Kidney glomerular epithelial cell (primary cell): ENCODE measurements around the gene AHI1.
"Not testable (repeated sequence)": the region's sequence is repeated elsewhere in the genome, so short reads cannot be mapped to it uniquely, and the experiment has no call there.

Experiments used
- DNase-seq: peaks from one replicate; lab custom pipeline; 2025; lab: John Stamatoyannopoulos, UW

The AHI1 gene

DNA sequence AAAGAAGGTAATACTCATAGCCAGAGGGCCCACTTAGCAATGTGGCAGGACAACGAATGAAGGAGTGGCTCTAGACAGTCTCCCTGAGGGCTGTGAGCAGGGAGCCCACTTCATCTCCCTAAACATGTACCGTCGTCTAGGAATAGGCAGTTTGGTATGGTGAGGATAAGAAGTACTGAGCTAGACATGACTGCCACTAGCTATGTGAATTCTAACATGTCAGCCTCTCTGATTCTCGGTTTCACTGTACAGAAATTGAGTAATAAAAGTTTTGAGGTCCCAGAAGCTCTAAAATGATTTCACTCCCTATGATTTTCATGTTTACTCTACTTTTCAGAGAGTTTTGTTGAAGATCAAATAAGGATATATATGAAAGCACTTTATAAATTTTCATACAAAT, 107.1 kb downstream of the AHI1 start:
- no peak for DNase-seq

DNA sequence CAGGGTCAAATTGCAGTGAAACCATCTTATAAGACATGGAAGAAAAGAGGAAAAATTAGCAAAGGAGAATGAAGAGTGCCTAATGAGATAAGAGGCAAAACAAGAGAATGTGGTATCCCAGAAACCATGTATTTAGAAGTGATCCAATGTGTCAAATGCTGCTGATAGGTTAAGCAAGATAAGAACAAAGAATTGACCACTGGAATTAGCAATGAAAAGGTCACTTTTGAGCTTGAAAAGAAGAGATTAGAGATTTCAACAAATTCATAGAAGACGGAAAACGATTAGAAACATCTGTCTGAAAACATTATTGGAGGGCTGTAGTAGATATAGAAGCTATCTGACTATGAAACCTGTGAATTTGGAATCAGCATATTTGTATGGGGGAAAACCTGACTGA, 112.2 kb downstream of the AHI1 start:
- no peak for DNase-seq

DNA sequence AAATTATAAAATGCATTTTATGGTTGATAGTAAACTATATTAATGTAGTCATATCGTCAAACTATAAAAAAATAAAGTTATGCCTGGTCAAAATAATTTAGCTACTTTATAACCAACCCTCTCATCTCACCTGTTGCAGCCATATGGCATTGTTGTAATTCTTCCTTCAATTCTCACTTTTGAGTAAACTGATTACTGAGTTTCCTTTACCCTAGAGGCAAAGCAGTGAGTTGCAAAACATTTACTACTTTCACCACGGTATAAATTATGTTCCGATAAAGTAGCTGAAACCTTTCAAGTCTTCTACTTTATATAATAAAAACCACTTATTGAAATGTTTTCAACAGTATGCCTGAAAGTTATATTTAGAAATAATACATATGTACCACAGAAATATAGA, 113.8 kb downstream of the AHI1 start:
- no peak for DNase-seq

DNA sequence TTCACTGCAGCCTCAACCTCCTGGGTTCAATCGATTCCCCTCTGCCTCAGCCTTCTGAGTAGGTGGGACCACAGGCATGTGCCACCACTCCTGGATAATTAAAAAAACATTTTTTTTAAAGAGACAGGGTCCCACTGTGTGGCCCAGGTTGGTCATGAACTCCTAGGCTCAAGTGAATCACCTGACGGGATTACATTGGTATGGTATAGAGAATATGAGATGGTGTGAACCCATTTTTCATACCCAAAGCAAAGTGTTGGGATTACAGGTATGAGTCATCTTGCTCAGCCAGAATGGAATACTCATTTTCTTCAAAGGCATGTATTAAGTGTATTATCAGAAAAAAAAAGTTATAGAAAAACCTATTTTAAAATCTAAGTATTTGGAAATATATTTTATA, 114.2 kb downstream of the AHI1 start:
- DNase-seq, result no peak

DNA sequence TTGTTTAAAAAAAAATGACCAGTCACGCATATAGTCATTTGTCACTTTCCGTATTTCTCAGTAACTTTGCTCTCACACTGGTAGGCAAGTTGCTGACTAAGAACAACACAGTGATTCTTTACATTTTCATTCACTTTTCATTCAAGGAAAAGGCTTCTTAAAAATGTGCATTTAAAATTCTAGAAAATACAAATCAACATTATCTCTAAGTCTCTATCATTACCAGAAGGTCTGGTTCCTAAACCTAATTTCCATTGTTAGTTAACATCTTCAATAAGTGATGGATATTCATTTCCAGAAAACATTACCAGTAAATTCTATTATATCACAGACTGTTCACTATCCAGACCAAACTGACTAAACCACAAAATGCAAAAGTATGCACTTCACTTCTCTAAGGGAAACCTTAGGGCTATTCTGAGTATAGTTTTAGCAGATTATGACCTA, 115.3 kb downstream of the AHI1 start:
- no peak for DNase-seq

DNA sequence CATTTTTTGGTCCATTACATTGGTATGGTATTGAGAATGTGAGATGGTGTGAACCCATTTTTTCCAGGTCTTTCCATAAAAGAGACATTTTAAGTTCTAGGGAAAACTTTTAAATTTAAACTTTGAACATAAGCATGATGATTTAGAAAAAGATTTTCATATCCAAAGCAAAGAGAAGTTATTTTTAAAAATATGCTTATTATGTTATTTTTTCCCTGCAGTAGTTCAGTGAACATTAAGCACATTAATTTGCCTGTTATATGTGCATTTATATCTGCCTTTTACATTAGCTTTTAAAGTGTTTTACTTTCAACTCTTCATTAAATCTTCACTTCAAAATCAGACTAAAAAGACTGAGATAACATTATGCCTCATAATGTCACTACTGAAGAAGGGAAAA, 116.7 kb downstream of the AHI1 start:
- no peak for DNase-seq

DNA sequence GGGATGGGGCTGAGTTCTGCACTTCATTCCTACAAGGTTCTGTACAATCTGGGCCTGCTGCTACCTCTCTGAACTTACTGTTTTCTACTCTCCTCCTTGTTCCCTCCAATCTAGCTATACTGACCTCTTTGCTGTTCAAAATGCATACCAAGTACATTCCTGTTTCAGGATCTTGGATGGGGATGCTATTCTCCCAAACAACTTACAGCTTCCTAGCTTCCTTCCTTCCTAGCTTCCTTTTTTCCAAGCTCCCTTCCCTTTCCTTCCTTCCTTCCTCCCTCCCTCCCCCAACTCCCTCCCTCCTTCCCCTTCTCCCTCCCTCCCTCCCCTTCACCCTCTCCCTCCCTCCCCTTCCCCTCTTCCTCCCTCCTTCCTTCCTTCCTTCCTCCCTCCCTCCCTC, 117.9 kb downstream of the AHI1 start:
- DNase-seq, result no peak

DNA sequence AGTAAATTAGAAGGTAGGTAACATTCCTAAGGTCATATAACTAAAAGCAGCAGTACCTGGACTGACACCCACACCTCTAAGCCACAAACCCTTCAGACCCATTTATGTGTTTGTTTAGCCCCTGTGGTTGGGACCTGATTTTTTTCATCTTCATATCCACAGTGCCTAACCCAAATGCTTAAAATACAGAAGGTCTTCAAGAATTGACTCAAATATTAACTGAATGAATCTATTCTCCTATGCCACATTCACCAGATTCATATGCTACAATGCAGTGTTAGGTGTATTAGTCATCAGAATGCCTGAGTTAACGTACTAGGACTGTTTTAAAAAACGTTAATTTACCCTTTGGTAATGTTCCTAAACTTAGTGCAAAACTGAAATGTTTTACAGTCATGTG, 124.8 kb downstream of the AHI1 start:
- DNase-seq, result no peak

DNA sequence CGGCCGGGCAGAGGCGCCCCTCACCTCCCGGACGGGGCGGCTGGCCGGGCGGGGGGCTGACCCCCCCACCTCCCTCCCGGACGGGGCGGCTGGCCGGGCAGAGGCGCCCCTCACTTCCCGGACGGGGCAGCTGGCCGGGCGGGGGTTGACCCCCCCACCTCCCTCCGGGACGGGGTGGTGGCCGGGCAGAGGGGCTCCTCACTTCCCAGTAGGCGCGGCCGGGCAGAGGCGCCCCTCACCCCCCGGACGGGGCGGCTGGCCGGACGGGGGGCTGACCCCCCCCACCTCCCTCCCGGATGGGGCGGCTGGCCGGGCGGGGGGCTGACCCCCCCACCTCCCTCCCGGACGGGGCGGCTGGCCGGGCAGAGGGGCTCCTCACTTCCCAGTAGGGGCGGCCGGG, 133.9 kb downstream of the AHI1 start:
- not testable (repeated sequence) for DNase-seq

DNA sequence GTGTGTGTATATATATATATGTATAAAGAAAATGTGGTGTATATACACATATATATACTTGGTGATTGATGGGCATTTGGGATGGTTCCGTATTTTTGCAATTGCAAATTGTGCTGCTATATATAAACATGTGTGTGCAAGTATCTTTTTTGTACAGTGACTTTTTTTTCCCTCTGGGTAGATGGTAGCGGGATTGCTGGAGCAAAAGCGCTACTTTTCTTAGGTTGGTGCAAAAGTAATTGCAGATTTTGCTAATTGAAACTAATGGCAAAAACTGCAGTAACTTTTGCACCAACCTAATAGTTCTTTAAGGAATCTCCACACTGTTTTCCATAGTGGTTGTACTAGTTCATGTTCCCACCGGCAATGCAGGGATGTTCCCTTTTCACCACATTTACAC, 135.4 kb downstream of the AHI1 start:
- DNase-seq, result no peak

DNA sequence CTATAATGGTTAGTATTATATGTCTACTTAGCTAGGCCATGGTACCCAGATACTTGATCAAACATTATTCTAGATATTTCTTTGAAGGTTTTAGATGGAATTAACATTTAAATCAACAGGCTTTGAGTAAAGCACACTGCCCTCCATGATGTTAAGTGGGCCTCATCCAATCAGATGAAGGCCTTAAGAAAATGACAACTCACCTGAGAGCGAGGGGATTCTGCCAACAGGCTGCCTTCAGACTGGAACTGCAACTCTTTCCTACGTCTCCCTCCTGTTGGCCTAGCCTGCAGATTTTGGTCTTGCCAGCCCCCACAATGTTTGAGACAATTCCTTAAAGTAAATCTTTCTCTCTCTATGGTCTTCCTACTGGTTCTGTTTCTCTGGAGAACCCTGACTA, 137.3 kb downstream of the AHI1 start:
- no peak for DNase-seq

DNA sequence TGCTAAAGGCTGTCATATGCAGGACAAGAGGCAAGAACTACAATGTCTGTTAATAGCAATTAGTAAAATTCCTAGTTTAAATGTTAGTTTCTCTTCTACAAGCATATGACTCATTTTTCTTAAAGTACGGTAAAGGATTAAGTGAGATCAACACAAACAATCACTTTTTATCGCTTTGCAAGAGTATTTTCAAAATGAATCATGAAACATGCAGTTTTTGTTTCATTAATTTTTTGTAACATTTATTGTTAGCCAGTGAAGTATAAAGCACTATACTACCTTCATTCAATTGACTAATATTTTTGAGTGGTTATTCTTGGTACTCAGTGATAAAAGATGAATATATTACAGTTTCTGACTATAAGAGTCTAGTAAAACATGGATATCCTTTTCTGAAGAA, 138.6 kb downstream of the AHI1 start:
- DNase-seq, result peak; percentile 54

DNA sequence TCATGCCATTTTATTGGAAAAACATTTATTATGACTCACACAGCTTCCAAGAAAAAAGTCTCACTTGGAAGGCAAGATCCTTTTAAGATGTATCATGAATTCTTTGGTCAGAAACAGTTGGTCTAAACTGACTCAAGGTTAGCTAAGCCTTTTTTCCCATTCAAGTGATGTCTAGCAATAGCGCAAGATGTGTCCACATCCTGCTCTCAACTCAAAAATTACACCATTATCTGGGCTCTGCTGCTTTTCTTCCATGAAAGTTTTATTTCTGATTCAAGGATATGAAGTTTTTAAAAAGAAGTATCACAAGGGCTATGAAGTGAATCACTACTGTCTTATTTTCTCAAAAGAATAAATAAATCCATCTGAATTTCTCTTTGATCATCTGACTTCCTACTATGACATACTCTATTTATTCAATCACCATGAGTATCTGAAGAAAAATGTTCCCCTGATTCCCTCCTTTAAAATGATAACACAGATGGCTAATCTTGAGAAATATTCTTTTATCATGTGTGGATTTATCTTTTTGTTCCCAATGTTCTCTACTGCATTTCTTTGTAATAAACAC, 139.2 kb downstream of the AHI1 start:
- DNase-seq, result peak; percentile 83

DNA sequence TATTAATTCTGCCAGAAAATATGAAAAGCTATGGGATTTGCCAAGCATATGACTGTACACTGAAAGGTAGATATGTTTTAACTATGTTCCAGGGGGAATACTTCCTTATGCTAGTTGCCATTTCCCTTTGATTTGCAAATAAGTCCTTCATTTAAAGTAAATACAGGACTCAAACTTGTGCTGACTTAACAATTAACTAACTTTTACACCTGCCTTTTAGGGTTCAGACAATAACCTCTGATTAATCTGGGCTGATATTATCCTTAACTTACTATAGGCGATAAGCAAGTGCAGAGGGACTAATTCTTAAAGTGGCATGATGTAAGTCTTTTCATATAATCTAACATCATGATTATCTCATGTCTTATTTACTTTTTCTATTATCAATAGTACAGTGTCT, 143.1 kb downstream of the AHI1 start:
- no peak for DNase-seq

DNA sequence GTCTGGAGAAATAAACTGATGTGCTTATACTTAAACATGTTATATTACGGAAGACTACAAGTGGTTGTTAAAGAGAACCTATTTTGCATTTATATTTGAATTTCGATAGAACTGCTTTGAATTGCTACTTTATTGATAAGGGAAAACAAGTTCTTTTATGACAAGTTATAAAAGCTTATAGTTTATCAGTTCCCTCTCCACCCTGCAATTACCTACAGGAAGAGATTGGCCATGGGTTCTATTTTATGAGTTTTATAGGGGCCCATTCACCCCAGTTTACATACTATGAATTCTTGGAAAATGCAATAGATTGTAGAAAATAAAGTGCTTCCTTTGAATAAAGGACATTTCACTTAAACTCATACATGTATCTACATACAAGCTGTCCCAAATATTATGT, 144.4 kb downstream of the AHI1 start:
- DNase-seq, result no peak

DNA sequence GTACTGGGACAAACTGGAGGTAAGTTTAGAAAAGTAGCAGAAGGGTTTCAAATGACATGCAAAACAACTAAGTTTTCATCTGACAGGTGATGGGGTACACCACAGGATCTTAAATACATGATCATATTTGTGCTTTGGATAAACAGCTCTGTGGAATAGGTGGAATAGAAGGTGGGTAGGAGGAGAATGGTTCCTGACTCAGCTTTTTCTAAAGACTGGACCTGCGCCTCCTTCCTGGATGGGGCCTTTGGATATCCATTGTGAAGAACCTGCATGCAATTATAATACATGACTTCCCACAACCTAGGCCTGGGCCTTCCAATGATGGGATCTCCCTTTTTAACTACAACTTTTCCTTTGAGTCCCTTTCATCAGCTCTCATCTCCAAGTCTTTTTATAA, 145.9 kb downstream of the AHI1 start:
- DNase-seq, result no peak

DNA sequence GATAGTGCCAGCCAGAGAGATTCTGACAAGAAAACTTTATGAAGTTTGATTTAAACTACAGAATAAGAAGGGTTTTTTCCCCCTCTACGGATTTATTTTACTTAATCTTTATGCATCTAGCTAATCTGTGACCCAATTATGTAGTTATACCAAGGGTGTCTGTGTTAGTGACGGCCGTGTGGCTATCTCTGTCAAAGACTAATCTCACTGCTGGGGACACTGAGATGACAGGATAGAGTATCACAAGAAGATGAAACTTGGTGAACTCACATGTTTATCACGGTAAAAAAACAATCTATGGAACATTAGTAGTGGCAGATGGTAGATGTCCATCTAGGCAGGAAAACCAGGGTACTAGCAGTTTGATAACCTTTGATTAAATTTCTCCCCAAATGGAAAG, 149.7 kb downstream of the AHI1 start:
- no peak for DNase-seq

DNA sequence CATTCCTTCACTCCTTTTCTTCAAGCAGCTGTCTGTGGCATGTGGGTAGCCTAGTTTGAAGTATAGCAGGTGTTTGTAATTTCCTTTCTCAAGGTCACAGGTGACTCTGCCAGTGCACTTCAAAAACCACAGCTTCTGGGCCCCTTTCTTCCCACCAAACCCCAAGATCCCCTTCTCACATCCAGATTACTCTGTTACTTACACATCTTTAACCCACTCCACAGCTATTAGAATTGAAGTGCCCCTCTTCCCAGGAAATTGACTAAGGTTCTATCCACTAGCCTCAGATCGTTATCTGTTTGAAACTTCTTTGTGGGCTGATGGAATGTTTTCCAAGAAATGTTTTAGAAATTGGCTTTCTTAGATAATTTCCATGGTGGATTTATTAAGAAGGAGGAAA, 150.8 kb downstream of the AHI1 start:
- no peak for DNase-seq

DNA sequence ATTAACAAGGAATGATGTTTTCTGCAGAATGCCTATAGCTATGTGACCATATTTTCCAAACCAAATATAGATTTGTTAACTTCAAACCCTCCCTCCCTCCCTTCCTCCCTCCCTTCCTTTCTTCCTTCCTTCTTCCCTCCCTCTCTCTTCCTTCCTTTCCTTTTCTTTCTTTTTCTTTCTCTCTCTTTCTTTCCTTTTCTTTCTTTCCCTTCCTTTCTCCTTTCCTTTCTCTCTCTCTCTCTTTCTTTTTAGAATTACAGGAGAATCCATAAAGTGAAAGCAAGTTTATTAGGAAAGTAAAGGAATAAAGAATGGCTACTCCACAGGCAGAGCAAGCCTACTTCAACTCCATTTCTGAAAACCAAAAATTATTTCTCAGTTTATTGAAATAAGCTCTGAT, 153.0 kb downstream of the AHI1 start:
- no peak for DNase-seq

DNA sequence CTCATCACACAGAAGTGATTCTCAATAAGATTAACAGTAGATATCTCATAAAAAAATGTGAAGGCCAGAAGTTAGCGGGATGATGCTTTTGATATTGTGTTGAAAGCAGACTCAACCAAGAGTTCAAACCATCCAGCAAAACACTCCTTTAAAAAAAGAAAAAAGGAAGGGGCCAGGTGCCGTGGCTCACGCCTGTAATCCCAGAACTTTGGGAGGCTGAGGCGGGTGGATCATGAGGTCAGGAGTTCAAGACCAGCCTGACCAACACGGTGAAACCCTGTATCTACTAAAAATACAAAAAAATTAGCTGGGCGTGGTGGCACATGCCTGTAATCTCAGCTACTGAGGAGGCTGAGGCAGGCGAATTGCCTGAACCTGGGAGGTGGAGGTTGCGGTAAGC, 157.6 kb downstream of the AHI1 start:
- DNase-seq, result not testable (repeated sequence)

DNA sequence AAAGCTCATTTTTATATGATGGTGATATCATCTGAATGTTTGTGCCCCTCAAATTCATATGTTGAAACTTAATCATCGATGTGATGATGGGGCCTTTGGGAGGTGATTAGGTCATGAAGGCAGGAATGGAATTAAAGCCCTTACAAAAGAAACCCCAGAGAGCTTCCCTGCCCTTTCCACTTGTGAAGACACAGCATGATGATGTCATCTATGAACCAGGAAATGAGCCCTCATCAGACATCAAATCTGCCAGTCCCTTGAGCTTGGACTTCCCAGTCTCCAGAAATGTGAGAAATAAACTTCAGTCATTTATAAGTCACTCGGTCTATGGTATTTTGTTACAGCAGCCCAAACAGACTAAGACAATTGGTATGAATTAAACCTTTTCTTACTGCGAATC, 163.4 kb downstream of the AHI1 start:
- no peak for DNase-seq

DNA sequence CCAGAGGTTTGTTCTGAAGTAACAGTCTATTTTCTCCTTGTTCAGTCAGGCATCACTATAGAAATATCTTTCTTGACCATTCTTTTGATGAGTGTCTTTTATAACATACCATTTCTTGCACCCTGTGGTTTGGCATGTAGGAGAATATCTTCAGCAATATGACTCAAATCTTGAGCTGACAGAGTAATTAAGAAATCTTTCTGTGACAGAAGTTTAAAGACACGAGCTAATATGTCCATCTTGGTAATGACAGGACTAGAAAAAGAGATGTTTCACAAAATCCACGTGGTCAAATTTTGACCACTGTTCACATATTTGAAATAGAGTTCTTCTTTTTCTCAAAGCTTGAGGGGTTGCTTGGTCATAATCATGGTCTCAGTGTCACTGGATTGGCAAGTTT, 166.5 kb downstream of the AHI1 start:
- DNase-seq, result peak; percentile 42

DNA sequence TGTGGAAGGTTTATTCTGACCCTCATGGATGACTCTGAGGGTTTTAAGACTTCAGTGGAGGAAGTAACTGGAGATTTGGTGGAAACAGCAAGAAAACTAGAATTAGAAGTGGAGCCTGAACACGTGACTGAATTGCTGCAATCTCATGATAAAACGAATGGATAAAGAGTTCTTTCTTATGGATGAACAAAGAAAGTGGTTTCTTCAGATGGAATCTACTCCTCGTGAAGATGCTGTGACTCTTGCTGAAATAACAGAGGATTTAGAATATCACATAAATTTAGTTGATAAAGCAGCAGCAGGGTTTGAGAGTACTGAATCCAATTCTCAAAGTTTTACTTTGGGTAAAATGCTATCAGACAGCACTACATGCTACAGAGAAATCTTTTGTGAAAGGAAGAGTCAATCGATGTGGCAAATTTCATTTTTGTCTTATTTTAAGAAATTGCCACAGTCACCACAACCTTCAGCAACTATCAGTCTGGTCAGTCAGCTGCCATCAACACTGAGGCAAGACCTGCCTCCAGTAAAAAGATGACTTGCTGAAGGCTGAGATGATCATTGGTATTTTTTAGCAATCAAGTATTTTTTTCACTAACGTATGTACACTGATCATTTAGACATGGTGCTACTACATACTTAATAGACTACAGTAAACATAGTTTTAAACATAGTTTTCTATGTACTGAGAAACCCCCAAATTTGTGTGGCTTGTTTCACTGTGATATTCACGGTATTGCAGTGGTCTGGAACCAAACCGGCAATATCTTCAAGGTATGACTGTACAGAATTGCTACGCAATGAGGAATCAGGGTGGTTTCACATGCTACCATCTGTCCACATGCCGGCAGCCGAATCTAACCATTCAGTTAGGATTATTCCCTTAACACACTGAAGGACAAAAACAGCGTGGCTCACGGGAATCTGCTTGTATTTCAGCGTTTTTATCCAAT, 167.4 kb downstream of the AHI1 start:
- no peak for DNase-seq

DNA sequence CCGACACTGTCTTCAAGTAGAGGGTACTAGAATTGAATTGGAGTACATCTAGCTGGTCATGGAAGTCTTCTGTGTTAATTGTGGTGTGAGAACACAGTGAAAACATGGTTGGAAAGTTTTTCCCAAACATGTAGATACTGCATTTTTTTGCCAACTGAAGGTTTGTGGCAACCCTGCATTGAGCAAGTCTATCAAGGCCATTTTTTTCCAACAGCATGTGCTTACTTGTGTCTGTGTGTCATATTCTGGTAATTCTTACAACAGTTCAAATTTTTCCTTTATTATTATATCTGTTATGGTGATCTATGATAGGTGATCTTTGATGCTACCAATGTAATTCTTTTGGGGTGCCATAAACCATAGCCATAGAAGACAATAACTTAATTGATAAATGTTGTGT, 169.4 kb downstream of the AHI1 start:
- no peak for DNase-seq
